ENCODE results near the gene PAK1.

DNA sequence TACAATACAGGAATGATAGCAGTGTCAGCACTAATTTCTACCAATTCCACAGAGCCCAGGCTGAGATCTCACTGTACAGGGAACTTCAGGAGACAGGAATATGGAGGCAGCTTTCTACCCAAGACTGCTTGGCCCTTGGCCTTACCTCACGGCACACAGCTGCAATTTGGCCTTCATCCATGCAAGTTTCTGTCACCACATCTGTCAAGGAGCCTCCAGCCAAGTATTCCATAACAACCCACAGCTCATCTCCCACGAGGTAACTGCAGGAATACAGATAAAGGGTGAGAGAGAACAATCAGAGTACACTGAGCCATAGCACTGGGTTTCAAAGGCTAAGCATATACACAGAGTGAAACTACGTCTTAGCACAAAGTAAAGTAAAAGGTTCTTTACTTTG lies 133.4 kb downstream of the PAK1 start:
- TF ChIP-seq ZNF384 (IDR thresholded peaks at IDR 0.05; ENCODE audit: borderline replicate concordance, low read depth, low read length) (no peak), SIX5 (IDR thresholded peaks at IDR 0.05; ENCODE audit: low read depth, low read length, severe bottlenecking) (no peak), NR2C1 (IDR thresholded peaks at IDR 0.05) (no peak), SUPT20H (IDR thresholded peaks at IDR 0.05; ENCODE audit: borderline replicate concordance, control insufficient read depth, low read depth, low read length) (no peak), EP300 (IDR thresholded peaks at IDR 0.05; ENCODE audit: borderline replicate concordance in 1 of 2, control insufficient read depth in 1 of 2, low read depth in 2 of 2, low read length in 2 of 2) (no peak), SP1 (IDR thresholded peaks at IDR 0.05; ENCODE audit: low read depth, low read length) (no peak), NFXL1 (IDR thresholded peaks at IDR 0.05; ENCODE audit: borderline replicate concordance) (no peak), POLR2A (IDR thresholded peaks at IDR 0.05; ENCODE audit: low read depth, low read length) (no peak), RFX5 (IDR thresholded peaks at IDR 0.05; ENCODE audit: low read depth, low read length) (no peak)
- TF ChIP-seq, protein P1, sequence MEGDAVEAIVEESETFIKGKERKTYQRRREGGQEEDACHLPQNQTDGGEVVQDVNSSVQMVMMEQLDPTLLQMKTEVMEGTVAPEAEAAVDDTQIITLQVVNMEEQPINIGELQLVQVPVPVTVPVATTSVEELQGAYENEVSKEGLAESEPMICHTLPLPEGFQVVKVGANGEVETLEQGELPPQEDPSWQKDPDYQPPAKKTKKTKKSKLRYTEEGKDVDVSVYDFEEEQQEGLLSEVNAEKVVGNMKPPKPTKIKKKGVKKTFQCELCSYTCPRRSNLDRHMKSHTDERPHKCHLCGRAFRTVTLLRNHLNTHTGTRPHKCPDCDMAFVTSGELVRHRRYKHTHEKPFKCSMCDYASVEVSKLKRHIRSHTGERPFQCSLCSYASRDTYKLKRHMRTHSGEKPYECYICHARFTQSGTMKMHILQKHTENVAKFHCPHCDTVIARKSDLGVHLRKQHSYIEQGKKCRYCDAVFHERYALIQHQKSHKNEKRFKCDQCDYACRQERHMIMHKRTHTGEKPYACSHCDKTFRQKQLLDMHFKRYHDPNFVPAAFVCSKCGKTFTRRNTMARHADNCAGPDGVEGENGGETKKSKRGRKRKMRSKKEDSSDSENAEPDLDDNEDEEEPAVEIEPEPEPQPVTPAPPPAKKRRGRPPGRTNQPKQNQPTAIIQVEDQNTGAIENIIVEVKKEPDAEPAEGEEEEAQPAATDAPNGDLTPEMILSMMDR (IDR thresholded peaks at IDR 0.05 in 2 of 3, conservative IDR thresholded peaks at IDR 0.05 in 1 of 3; ENCODE audit: control insufficient read depth in 2 of 3, extremely low read depth in 1 of 3, insufficient read depth in 1 of 3, low read depth in 3 of 3, low read length in 3 of 3): no peak
- TF ChIP-seq, protein P2, sequence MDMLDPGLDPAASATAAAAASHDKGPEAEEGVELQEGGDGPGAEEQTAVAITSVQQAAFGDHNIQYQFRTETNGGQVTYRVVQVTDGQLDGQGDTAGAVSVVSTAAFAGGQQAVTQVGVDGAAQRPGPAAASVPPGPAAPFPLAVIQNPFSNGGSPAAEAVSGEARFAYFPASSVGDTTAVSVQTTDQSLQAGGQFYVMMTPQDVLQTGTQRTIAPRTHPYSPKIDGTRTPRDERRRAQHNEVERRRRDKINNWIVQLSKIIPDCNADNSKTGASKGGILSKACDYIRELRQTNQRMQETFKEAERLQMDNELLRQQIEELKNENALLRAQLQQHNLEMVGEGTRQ (IDR thresholded peaks at IDR 0.05; ENCODE audit: borderline replicate concordance, low read depth, low read length): no peak

All from GM12878 (cell line).